ENCODE measurements around the gene MYT1.

The MYT1 gene

DNA sequence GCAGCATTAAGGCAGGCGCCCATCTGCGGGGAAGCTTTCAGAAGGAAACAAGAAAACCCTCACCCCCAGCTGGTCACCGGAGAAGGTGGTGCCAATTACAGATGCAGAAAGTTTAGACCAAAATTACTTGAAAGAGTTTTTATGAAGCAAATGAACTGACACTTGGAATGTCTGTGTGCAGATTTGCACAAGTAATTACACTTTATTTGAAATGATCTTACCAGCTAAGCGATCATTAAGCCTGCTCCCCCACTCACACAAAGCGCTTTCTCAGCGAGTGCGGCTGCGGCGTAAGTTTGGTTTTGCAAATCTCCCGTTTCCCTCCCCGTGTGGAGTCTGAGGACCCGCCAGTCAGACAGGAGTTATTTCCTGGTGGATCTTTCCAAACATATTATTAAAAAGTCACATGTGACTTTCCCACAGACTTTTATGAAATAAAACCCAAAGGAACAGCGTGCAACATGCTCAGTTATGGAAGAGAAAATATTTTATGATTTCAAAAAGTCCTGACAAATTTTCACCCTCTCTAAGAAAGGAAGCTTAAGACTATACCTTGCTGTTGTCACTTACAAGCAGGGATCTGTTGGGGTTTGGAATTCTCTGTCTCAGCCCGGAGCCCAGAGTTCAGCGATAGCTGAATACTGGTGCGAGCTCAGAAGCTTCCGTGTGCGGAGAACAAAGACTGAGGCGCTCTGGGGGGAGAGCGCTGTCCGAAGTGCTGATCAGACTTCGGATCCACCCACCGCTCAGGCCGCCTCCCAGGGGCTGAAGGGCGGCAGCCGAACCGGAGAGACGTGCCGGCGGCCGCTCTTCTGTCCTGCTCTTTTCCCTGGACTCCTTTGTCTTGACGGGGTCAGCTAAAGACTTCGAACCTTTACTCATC is 2.7 kb upstream of the MYT1 start:
- no peak for TF ChIP-seq ZFX (IDR thresholded peaks at IDR 0.05; ENCODE audit: borderline replicate concordance)
- TF ChIP-seq, protein P1, sequence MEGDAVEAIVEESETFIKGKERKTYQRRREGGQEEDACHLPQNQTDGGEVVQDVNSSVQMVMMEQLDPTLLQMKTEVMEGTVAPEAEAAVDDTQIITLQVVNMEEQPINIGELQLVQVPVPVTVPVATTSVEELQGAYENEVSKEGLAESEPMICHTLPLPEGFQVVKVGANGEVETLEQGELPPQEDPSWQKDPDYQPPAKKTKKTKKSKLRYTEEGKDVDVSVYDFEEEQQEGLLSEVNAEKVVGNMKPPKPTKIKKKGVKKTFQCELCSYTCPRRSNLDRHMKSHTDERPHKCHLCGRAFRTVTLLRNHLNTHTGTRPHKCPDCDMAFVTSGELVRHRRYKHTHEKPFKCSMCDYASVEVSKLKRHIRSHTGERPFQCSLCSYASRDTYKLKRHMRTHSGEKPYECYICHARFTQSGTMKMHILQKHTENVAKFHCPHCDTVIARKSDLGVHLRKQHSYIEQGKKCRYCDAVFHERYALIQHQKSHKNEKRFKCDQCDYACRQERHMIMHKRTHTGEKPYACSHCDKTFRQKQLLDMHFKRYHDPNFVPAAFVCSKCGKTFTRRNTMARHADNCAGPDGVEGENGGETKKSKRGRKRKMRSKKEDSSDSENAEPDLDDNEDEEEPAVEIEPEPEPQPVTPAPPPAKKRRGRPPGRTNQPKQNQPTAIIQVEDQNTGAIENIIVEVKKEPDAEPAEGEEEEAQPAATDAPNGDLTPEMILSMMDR (IDR thresholded peaks at IDR 0.05), result no peak
- H3K27ac ChIP-seq, result no peak overlapping the region

DNA sequence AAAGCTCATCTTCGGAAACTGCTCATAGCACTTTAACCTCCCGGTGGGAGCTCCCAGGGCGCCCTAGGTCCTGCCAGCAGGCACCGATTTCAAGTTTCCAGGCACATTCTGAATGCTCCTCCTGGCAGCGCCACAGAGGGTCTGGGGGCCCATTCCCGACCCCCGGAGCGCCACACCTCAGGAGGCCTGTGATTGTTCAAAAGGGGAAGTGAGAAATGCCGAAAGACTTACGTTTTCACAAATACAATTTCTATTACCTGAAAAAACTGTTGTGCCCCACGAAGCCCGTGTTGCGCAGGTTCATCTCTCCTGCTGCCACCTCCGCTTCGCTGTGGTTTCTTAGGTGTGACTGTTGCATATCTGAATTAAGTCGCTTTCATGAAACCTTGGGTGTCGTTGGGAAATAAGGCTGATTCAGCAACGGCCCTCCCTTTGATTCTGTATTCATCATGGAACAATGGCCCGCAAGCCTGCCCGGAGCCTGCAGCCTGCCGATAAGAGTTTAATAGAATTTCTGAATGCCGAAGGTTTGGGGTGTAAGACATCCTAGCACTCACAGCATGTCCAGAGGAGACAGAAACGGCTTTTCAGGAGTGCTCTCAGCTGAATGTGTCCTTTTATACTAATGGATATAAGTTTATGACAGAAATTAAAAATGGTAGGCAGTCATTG is 1.9 kb upstream of the MYT1 start:
- no peak for TF ChIP-seq ZFX (IDR thresholded peaks at IDR 0.05; ENCODE audit: borderline replicate concordance)
- TF ChIP-seq, protein P1 (IDR thresholded peaks at IDR 0.05), result no peak
- H3K27ac ChIP-seq, result no peak overlapping the region

DNA sequence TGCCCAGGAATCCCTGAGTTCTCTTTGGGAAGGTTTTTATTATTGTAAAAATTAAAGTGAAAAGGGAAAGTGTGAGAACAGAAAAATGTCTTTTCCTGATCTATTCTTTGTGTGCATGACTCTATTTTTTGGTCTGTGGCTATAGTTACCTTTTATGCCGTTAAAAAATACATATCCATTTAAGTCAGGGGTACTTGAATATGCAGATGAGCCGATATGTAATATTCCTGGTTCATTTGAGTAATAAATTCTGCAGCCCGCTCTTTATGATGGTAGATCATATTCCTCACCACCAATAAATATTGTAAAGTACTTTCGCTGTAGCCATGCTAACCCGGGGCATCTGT is 503 bp upstream of the MYT1 start:
- H3K27ac ChIP-seq, result peak overlapping the region; percentile 42; the same call in 1 of the 2 replicates
- TF ChIP-seq, protein P1 (IDR thresholded peaks at IDR 0.05), result no peak
- TF ChIP-seq ZFX (IDR thresholded peaks at IDR 0.05; ENCODE audit: borderline replicate concordance), result no peak

DNA sequence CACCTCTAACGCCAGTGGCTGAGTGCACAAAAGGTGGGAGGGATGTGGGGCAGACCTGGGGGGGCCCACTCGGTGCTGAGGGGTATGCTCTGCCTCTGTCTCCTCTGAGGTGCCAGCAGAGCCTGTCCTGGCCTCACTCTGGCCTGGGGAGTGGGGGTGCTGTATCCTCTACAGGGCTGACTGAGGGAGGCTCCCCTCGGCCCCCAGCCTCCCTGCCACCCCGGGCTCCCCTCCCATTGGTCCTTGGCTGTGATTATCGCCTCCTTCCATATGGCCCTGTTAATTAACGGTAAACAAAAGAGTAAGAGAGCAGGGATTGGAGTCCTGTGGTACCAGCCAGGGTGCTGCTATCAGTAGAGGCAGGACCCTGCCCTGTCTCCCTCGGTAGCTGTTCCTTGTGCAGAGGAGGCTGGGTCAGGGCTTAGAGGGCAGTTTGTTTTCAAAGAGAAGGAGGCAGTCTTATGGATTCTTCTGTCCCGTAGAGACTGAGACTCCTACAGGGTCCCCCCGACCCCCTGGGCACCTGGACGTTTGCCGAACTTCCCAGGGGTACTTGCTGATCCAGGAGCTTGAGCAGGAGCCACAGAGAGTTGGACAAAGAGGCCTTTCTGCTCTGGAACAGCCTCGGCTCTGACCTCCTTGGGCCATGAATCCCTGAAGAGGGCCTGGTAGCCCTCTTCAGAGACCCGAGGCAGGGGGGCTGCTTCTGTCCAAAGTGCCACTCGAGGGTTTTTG is 1.8 kb downstream of the MYT1 start:
- TF ChIP-seq ZFX (IDR thresholded peaks at IDR 0.05; ENCODE audit: borderline replicate concordance), result no peak
- TF ChIP-seq, protein P1 (IDR thresholded peaks at IDR 0.05), result no peak
- H3K27ac ChIP-seq, result no peak overlapping the region

DNA sequence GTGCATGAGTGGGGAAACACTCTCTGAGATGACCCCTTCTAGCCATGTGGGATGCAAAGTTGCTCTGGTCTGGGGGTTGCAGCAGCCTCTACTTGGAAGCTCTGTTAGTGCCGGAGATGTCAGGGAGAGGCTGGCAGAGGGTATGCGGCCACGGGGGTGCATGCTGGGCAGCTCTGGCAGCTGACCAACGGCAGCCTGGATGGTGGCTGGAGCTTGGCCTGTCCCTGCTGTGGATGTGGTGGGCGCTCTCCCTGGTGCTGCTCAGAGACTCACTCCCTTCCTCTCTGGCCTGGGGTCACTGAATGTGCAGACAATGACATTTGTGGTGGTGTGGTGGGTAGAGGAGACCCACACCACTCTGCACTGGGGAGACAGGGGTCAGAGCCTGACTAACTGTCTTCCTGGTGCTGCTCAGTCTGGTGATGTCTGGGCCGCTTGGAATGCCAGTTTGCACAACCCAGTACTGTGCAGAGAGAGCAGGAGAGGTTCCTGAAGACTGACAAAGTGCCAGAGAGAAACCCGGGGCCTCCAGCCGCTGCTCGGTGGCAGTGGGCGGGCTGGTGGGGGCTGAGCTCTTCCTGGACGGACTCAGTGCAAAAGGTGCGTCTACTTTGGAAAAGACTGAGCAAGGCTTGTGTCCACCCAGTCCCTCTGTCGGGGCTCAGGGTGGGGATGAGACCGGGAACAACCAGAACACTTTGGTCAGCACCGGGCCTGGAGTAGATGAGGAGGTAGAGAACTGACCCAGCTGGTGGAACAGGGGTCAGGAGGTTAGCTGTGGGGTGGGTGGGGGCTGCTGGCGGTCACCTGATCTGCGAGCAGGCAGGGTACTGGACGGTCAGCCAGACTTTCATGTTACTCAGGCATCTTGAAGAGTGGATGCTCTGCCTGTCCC is 2.7 kb downstream of the MYT1 start:
- no peak overlapping the region for H3K27ac ChIP-seq
- TF ChIP-seq ZFX (IDR thresholded peaks at IDR 0.05; ENCODE audit: borderline replicate concordance), result no peak
- TF ChIP-seq, protein P1 (IDR thresholded peaks at IDR 0.05), result no peak

DNA sequence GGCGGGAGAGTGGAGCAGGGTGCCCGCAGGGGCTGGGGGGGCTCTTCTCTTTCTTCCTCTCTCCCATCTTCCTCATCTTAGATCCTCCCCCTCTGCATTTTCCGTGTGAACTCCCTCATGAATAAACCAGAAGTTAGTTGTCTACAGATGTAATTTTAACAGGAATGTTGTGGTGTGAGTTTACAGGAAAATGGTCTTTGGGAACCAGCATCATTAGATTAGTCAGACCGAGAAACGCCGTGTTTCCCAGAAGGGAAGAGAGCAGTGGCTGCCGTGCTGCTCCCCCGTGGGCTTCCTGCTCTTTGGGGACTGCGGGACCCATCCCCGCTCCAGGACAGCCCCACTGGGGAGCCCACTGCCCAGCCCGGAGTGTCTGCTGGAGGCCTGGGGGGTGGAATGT is 3.4 kb downstream of the MYT1 start:
- TF ChIP-seq, protein P1 (IDR thresholded peaks at IDR 0.05), result no peak
- no peak for TF ChIP-seq ZFX (IDR thresholded peaks at IDR 0.05; ENCODE audit: borderline replicate concordance)

More for the DNA sequence above, 3.4 kb downstream of the MYT1 start:
- H3K27ac ChIP-seq, result no peak overlapping the region

Measured in 22Rv1 (cell line).